Prostate gland (tissue), 2 donors: Measurements from ENCODE around the gene HRK.

Experiments used
- POLR2AphosphoS5 ChIP-seq: sonication (generic); formaldehyde crosslinking; IDR thresholded peaks from one replicate; pipeline ENCODE4 v1.6.1; 2017; ENCODE audit warnings: antibody characterized with exemption
- TF ChIP-seq, protein P1 (sequence below), 4 experiments: fragments of 200-600 bp in 2 of 4; fragments of 450-650 bp in 2 of 4; sonication (generic) in 2 of 4; IDR thresholded peaks; 1 replicate in 3 of 4; 2 replicates in 1 of 4; pipeline ENCODE4 v1.5.1; 2016 to 2019; ENCODE audit warnings: antibody characterized with exemption in 4 of 4, mild to moderate bottlenecking in 2 of 4, moderate library complexity in 2 of 4

DNA sequence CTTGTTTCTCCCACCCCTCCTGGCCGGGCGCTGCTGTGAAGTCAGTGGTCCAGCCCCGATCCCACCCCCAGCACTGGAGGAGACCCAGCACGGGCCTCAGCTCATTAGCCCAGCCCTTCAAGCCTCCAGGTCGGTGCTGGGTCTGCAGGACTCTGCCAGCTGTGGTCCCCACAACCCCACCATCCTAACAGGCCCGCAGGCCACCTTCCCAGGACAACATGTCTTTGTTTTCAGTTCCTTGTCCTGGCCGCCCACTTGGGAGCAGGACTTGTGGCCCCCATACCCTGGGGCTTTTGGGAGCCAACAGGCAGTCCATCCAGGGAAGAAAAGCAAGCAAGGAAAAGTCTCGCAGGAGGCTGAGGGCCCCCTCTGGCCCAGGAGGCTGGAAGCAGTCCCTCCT, 60.0 kb downstream of the HRK start:
- TF ChIP-seq, protein P1, sequence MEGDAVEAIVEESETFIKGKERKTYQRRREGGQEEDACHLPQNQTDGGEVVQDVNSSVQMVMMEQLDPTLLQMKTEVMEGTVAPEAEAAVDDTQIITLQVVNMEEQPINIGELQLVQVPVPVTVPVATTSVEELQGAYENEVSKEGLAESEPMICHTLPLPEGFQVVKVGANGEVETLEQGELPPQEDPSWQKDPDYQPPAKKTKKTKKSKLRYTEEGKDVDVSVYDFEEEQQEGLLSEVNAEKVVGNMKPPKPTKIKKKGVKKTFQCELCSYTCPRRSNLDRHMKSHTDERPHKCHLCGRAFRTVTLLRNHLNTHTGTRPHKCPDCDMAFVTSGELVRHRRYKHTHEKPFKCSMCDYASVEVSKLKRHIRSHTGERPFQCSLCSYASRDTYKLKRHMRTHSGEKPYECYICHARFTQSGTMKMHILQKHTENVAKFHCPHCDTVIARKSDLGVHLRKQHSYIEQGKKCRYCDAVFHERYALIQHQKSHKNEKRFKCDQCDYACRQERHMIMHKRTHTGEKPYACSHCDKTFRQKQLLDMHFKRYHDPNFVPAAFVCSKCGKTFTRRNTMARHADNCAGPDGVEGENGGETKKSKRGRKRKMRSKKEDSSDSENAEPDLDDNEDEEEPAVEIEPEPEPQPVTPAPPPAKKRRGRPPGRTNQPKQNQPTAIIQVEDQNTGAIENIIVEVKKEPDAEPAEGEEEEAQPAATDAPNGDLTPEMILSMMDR (IDR thresholded peaks at IDR 0.05): no peak
- TF ChIP-seq POLR2AphosphoS5: no peak
